Trophoblast cell (in vitro differentiated cells and primary cell): Measurements from ENCODE around the gene GRID1.

ENCODE experiments used
- DNase-seq, 2 donors: peaks; one replicate each; pipeline ENCODE4 v3.0.0-alpha.2; 2016
- H2AFZ ChIP-seq: 2 replicates; pipeline ENCODE4 v1.6.1; 2013; ENCODE audit warnings: low read length, moderate library complexity, mild to moderate bottlenecking; ENCODE audit not compliant: insufficient read depth, poor library complexity
- H2AK5ac ChIP-seq: 2 replicates; pipeline ENCODE4 v1.6.1; 2013; ENCODE audit warnings: mild to moderate bottlenecking, low read length
- H2BK120ac ChIP-seq: 2 replicates; pipeline ENCODE4 v1.6.1; 2013; ENCODE audit warnings: low read length, mild to moderate bottlenecking, moderate library complexity; ENCODE audit not compliant: insufficient read depth, poor library complexity
- H2BK12ac ChIP-seq: 2 replicates; pipeline ENCODE4 v1.6.1; 2013; ENCODE audit warnings: mild to moderate bottlenecking, low read length, moderate library complexity
- H2BK5ac ChIP-seq: 2 replicates; pipeline ENCODE4 v1.6.1; 2013; ENCODE audit warnings: low read length, low read depth, moderate library complexity, mild to moderate bottlenecking; ENCODE audit not compliant: poor library complexity
- H3K14ac ChIP-seq: 2 replicates; pipeline ENCODE4 v1.6.1; 2013; ENCODE audit warnings: mild to moderate bottlenecking, low read length
- H3K18ac ChIP-seq: 2 replicates; pipeline ENCODE4 v1.6.1; 2013; ENCODE audit warnings: mild to moderate bottlenecking, low read length
- H3K23ac ChIP-seq: 2 replicates; pipeline ENCODE4 v1.6.1; 2013; ENCODE audit warnings: low read length
- H3K27ac ChIP-seq: 2 replicates; pipeline ENCODE4 v1.5.1; 2013; ENCODE audit warnings: low read depth, mild to moderate bottlenecking, inconsistent platforms, low read length, moderate library complexity
- H3K27me3 ChIP-seq: 2 replicates; pipeline ENCODE4 v1.6.1; 2013; ENCODE audit warnings: inconsistent platforms, mild to moderate bottlenecking, low read length, moderate library complexity; ENCODE audit not compliant: insufficient read depth
- H3K36me3 ChIP-seq, 2 experiments: 1 replicate in 1 of 2; 2 replicates in 1 of 2; pipeline ENCODE4 v1.6.1; 2013; ENCODE audit warnings: low read length in 2 of 2, mild to moderate bottlenecking in 2 of 2, moderate library complexity in 1 of 2; ENCODE audit not compliant: insufficient read depth in 2 of 2, control insufficient read depth in 1 of 2
- H3K4ac ChIP-seq: 2 replicates; pipeline ENCODE4 v1.6.1; 2013; ENCODE audit warnings: low read depth, mild to moderate bottlenecking, low read length, moderate library complexity
- H3K4me1 ChIP-seq, 2 experiments: 1 replicate in 1 of 2; 2 replicates in 1 of 2; pipeline ENCODE4 v1.6.1; 2013; ENCODE audit warnings: low read length in 2 of 2, mild to moderate bottlenecking in 2 of 2, moderate library complexity in 1 of 2; ENCODE audit not compliant: insufficient read depth in 2 of 2, control insufficient read depth in 1 of 2
- H3K4me2 ChIP-seq: 2 replicates; pipeline ENCODE4 v1.6.1; 2013; ENCODE audit warnings: inconsistent platforms, mild to moderate bottlenecking, low read length, moderate library complexity
- H3K4me3 ChIP-seq: 2 replicates; pipeline ENCODE4 v1.5.1; 2013; ENCODE audit warnings: mild to moderate bottlenecking, low read depth, low read length, inconsistent platforms
- H3K79me1 ChIP-seq: one replicate; pipeline ENCODE4 v1.6.1; 2013; ENCODE audit warnings: low read length
- H3K79me2 ChIP-seq: 2 replicates; pipeline ENCODE4 v1.6.1; 2013; ENCODE audit warnings: low read length, mild to moderate bottlenecking; ENCODE audit not compliant: control insufficient read depth, insufficient read depth, poor library complexity
- H3K9ac ChIP-seq: 2 replicates; pipeline ENCODE4 v1.6.1; 2013; ENCODE audit warnings: mild to moderate bottlenecking, low read length
- H3K9me3 ChIP-seq: 2 replicates; pipeline ENCODE4 v1.6.1; 2013; ENCODE audit warnings: low read depth, mild to moderate bottlenecking, control low read depth, inconsistent platforms, low read length; ENCODE audit not compliant: insufficient read depth
- H4K12ac ChIP-seq: 2 replicates; pipeline ENCODE4 v1.6.1; 2013; ENCODE audit warnings: low read depth, mild to moderate bottlenecking, low read length, moderate library complexity
- H4K8ac ChIP-seq: 2 replicates; pipeline ENCODE4 v1.6.1; 2013; ENCODE audit warnings: low read depth, mild to moderate bottlenecking, low read length, moderate library complexity
- H4K91ac ChIP-seq: one replicate; pipeline ENCODE4 v1.6.1; 2013; ENCODE audit warnings: low read depth, mild to moderate bottlenecking, low read length, moderate library complexity
- WGBS: extraction: QIAGEN DNeasy Blood & Tissue Kit; methylation state at CpG from one replicate; pipeline ENCODE4 v1.1.7; 2013; ENCODE audit warnings: missing lambda C conversion rate; ENCODE audit not compliant: insufficient read length, insufficient coverage; ENCODE audit errors: extremely low coverage; 5-methylcytosine and 5-hydroxymethylcytosine counted together

GRID1 gene

GRCh38 chr10:85659331-85659730 lies 707.3 kb downstream of the GRID1 start:
- Histone ChIP-seq H3K4me1 (no peaks in the 10 kb centered on the region), H2BK12ac (no peak overlapping the region), H2BK5ac (no peak overlapping the region), H3K18ac (no peak overlapping the region), H3K4me2 (no peak overlapping the region), H3K14ac (no peak overlapping the region), H3K79me2 (no peaks in the 10 kb centered on the region), H2BK120ac (no peak overlapping the region), H3K27ac (no peak overlapping the region), H3K27me3 (no peaks in the 10 kb centered on the region), H3K23ac (no peak overlapping the region), H3K4ac (no peak overlapping the region), H3K9ac (no peak overlapping the region), H4K91ac (no peak overlapping the region), H3K36me3 (no peaks in the 10 kb centered on the region), H3K9me3 (no peaks in the 10 kb centered on the region), H4K12ac (no peak overlapping the region), H3K79me1 (no peaks in the 10 kb centered on the region), H2AK5ac (no peak overlapping the region), H3K4me3 (no peak overlapping the region), H2AFZ (no peak overlapping the region), H4K8ac (no peak overlapping the region)
- WGBS = no CpG with 5 or more reads among the region's 1 CpG
- DNase-seq = no peak

GRCh38 chr10:85658518-85658917 lies 708.1 kb downstream of the GRID1 start:
- no peak overlapping the region for H2AFZ ChIP-seq
- H3K23ac ChIP-seq = no peak overlapping the region
- no peak overlapping the region for H3K18ac ChIP-seq
- H2BK120ac ChIP-seq = no peak overlapping the region
- H3K9me3 ChIP-seq = no peaks in the 10 kb centered on the region
- H3K4me1 ChIP-seq = no peaks in the 10 kb centered on the region
- H3K4me2 ChIP-seq = no peak overlapping the region
- H4K8ac ChIP-seq = no peak overlapping the region
- no peak overlapping the region for H3K27ac ChIP-seq
- no peak overlapping the region for H3K4ac ChIP-seq
- no peaks in the 10 kb centered on the region for H3K79me1 ChIP-seq
- H4K12ac ChIP-seq = no peak overlapping the region
- H2BK5ac ChIP-seq = no peak overlapping the region
- no peak overlapping the region for H2BK12ac ChIP-seq
- no CpG with 5 or more reads among the region's 3 CpGs for WGBS
- no peaks in the 10 kb centered on the region for H3K27me3 ChIP-seq
- H3K14ac ChIP-seq = no peak overlapping the region
- no peak overlapping the region for H3K9ac ChIP-seq
- no peak overlapping the region for H3K4me3 ChIP-seq
- DNase-seq = no peak
- H4K91ac ChIP-seq = no peak overlapping the region
- H3K36me3 ChIP-seq = no peaks in the 10 kb centered on the region
- H2AK5ac ChIP-seq = no peak overlapping the region
- H3K79me2 ChIP-seq = no peaks in the 10 kb centered on the region

GRCh38 chr10:85657476-85658113 lies 709.0 kb downstream of the GRID1 start:
- Histone ChIP-seq H2BK120ac (no peak overlapping the region), H2AK5ac (no peak overlapping the region)
- no CpG with 5 or more reads among the region's 4 CpGs for WGBS

GRCh38 chr10:85655411-85655810 lies 711.2 kb downstream of the GRID1 start:
- Histone ChIP-seq H3K79me1 (no peaks in the 10 kb centered on the region), H2BK120ac (no peak overlapping the region), H3K4me2 (no peak overlapping the region), H4K8ac (no peak overlapping the region), H4K12ac (no peak overlapping the region), H2AK5ac (no peak overlapping the region), H3K14ac (no peak overlapping the region), H3K79me2 (no peaks in the 10 kb centered on the region), H3K4me1 (peaks cover 0 to 9% of the 10 kb centered on the region in 2 experiments), H3K9ac (no peak overlapping the region), H3K27me3 (no peaks in the 10 kb centered on the region), H3K4ac (no peak overlapping the region), H3K23ac (no peak overlapping the region), H2BK5ac (no peak overlapping the region), H3K18ac (no peak overlapping the region), H3K9me3 (no peaks in the 10 kb centered on the region), H3K4me3 (no peak overlapping the region), H3K36me3 (no peaks in the 10 kb centered on the region), H3K27ac (no peak overlapping the region), H2BK12ac (no peak overlapping the region), H4K91ac (no peak overlapping the region), H2AFZ (no peak overlapping the region)
- WGBS = no CpG with 5 or more reads among the region's 2 CpGs
- DNase-seq = no peak

More at GRCh38 chr10:85657476-85658113, 709.0 kb downstream of the GRID1 start:
- Histone ChIP-seq H3K4me1 (no peaks in the 10 kb centered on the region), H3K4me2 (no peak overlapping the region), H3K79me1 (no peaks in the 10 kb centered on the region), H4K91ac (no peak overlapping the region), H3K9me3 (no peaks in the 10 kb centered on the region), H3K79me2 (no peaks in the 10 kb centered on the region), H3K27ac (no peak overlapping the region), H3K4me3 (no peak overlapping the region), H4K8ac (no peak overlapping the region), H3K27me3 (no peaks in the 10 kb centered on the region), H3K18ac (no peak overlapping the region), H3K23ac (no peak overlapping the region), H3K4ac (no peak overlapping the region), H3K9ac (no peak overlapping the region), H2BK5ac (no peak overlapping the region), H3K14ac (no peak overlapping the region), H4K12ac (no peak overlapping the region), H2AFZ (no peak overlapping the region), H3K36me3 (no peaks in the 10 kb centered on the region), H2BK12ac (no peak overlapping the region)
- DNase-seq = no peak
